Measurements from ENCODE around the gene C2CD4B.

C2CD4B gene

GRCh38 chr15:62147149-62147548 is 17.9 kb downstream of the C2CD4B start:
- no peak for DNase-seq

- no peak for DNase-seq
These were observed 19.9 kb downstream of the C2CD4B start for GRCh38 chr15:62145015-62145735.

GRCh38 chr15:62142736-62143135 is 22.3 kb downstream of the C2CD4B start:
- no peak for DNase-seq

DNA sequence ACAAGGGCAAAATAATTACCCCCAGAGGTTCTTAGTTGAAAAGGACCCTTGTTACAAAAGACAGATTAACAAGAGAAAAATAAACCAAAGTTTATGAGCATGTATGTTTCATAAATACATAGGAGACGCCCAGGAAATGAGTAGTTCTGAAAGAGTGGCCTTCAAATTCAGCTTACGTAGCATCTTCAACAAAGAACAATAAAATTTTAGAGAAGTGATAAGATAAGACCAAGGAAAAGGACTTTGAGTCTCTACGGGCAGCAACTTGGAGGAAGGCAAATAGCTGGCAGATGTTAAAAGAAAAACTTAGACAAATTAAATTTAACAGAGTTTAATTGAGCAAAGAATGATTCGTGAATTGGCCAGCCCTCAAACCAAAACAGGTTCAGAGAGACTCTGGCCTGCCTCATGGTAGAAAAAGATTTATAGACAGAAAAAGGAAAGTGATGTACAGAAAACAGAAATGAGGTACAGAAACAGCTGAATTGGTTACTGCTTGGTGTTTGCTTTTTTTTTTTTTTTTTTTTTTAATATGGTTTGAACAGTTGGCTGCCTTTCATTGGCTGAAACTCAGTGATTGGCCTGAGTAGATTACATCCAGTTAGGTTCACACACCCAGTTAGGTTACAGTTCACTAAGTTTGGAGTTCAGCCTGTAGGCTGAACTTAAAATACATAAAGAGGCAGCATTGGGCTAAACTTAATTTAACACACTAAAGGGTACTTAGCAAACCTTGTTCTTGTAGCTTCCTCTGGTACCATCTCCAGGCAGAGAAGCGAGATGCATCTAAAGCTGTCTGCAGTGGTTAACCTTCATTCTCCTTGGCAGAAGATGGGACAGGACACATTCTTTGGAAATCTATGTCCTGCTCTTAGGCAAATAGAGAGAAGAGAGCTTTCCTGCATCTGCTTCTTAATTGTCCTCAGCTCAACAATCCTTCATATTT is 23.2 kb downstream of the C2CD4B start:
- DNase-seq: no peak

DNA sequence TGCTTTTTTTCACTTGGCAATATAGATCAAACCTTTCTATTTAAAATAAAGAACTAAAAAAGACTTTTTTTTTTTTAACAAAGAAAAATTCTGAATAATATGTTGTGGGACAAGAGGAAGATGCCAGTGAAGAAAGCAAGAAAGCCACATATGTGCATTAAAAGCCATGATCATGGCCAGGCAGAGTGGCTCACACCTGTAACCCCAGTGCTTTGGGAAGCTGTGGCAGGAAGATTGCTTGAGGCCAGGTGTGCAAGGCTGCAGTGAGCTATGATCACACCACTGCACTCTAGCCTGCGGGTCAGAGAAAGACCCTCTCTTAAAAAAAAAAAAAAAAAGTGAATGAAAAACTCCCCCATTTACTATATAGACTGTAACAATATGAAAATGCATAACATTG is 23.9 kb downstream of the C2CD4B start:
- DNase-seq: no peak

- DNase-seq: no peak
These were observed 27.0 kb downstream of the C2CD4B start for GRCh38 chr15:62138124-62138523.

- DNase-seq: no peak
These were observed 27.9 kb downstream of the C2CD4B start for GRCh38 chr15:62136911-62137865.

DNA sequence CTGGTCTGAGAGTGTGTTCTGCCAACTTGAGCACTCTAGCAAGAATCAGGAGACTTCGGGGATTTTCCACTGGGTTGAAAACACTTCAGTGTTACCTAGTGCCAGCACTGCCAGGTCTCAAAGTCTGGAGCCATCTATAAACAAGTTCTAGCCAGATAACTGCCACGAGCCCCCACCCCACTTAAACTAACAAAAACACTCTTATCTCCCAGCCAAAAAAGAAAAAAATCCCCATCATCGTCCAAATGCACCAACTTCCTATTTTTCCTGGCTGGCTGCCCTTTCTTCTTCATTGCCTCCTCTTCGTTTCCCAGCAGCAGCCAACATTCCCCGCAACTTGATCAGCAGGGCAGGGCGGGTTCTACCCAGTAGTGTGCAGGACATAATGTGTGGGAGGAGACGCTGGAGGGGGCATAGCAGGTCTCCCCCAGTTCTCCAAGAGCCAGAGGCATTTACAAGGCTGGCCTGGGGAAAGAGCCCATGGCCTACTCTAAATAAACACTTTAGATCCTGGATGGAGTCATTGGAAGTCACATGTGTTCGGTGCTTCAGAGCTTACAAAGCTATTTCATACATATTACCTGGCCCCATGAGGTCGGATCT is 29.5 kb downstream of the C2CD4B start:
- no peak for DNase-seq

DNA sequence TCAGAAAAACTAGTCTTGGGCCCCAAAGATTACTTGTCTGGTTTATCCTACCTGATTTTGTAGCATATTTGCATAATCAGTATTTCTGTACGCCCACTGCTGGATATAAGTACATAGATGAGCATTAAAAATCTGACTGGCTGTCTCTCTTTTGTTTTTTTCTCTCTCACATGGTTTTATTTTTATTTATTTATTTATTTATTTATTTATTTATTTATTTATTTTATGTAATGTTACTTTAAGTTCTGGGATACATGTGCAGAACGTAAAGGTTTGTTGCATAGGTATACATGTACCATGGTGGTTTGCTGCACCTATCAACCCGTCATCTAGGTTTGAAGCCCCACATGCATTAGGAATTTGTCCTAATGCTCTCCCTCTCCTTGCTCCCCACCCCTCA is 31.9 kb downstream of the C2CD4B start:
- no peak for DNase-seq

GRCh38 chr15:62128916-62129315 is 36.2 kb downstream of the C2CD4B start:
- DNase-seq: no peak

- DNase-seq: no peak
These were observed 38.7 kb downstream of the C2CD4B start for GRCh38 chr15:62126364-62126763.

DNA sequence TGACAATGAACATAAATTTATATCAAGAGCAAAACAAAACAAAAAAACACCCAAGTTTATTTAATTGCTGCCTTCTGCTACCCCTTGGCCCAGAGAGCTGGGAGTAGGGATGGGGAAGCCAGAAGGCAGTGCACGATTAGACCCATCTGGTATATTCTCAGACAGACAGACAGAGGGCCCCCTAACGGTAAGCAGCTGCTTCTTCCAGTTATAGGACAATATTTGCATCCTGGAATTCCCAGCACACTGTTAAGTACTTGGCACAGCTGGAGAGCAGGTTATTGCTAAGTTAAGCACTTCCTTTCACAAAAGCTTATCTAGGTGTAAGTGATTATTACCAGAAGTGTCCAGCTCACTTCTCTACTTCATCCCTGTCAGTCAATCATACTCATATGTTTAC is 39.3 kb downstream of the C2CD4B start:
- DNase-seq: no peak

GRCh38 chr15:62124973-62125303 is 40.1 kb downstream of the C2CD4B start:
- no peak for DNase-seq

DNA sequence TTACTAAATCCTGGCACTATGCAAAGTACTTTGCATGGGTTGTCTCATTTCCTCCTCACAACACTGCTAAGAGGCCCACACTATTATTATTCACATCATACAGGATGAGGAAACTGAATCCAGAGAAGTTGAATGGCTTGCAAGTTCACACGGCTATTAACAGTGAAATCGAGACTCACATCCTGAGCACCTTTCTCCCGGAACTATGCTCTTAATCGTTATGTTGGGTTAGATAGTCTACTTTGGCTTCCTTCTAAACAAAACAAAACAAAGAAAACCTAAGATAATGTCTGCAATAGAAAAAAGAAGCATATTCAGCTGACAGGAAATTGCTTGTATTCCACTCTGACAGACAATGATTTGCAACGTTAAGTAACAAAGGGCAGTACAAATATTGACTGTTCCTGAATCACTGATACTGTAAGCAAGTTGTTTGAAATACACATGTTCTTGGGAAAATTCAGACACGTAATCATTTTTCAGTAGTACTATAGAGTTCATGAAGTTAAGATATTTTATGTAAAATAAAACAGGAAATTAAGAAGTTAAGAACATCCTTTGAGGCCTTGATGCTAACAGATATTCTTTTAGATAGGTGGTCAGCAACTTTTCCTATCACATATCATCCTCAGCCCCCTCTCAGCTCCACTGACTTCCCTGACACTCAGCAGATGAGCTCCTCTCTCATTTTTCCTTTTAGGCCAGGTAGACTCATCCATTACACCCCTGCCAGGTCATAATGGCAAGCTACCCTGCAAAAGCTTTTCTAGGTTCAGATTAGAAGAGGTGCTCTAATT is 40.7 kb downstream of the C2CD4B start:
- DNase-seq: no peak

GRCh38 chr15:62122249-62122648 is 42.8 kb downstream of the C2CD4B start:
- DNase-seq: no peak

DNA sequence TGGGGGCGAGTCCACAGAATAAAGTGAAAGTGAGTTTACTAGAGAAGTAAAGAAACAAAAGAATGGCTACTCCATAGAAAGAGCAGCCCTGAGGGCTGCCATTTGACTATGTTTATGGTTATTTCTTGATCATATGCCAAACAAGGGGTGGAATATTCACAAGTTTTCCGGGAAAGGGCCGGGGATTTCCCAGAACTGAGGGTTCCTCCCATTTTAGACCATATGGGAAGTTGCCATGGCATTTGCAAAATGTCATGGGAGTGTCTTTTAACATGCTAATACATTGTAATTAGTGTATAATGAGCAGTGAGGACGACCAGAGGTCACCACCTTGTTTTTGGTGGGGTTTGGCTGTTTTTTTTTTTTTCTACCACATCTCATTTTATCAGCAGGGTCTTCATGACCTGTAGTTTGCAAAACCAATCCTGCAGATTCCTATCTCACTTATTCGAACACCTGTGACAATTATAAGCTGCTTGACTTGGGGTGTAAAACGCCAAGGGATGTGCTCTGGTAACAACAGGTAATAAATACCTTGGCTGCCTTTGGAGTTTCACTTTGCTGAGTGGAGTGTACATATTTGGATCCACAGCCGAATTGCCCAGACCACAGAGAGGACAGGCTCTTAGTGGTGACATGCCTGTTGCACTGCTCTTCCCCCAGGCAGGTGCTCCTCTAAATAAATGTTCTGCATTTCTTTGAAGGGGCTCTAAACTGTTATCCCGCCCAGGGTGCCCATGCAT is 43.6 kb downstream of the C2CD4B start:
- no peak for DNase-seq

DNA sequence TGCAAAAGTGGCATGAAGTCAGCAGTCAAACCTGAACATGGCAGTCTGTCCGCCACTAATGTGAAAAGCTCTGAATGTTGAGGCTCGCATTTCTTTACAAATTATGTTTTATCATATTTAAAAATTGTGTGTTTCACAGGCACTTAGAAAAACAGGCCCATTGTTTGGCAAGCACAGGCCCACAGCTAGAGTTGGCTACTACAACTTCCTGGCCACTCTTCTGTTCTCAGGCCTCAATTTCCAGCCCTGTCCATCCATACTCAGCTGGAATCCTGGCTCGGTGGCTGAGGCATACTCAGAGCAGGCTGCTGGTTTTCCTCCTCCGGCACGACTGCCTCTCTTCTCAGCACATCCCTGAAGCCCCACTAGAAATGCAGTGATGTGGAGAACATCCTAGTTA is 44.3 kb downstream of the C2CD4B start:
- DNase-seq: no peak

GRCh38 chr15:62119874-62120273 is 45.2 kb downstream of the C2CD4B start:
- DNase-seq: no peak

DNA sequence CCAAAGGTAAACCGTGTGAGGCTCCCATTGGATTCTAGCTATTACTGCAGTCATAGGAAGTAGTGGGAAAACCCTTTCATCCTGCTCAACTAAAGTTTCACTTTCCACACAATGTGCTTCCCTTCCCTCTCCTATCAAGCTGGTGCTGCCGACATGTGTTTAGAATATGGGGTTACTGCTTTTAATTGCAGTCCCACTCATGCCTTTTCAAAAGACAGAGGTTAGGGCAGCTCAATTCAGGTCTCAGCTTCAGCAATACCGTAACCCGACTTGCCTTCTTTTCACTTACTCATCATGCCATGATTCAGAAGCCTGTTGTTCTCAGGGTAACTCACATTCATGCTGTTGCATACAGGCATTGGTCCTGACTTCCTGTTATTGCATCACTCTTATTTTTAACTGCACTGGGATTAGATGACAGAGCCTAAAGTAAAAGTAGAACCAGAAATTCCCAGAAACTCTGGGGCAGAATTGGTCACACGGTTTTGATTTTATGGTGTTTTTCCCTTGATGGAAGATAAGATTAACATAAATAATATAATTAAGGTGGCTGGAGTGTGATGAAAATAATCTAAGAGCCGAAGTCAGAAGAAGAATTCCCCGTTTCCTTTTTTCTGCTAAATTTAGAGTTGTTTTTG is 45.7 kb downstream of the C2CD4B start:
- DNase-seq: no peak

- DNase-seq: no peak
These were observed 46.4 kb downstream of the C2CD4B start for GRCh38 chr15:62118520-62119226.
